RWPE2 (cell line): ENCODE results near the gene SNRK.

Source experiments
- ATAC-seq: fragments of 200-7000 bp; cut with Tn5 transposase; 3 replicates; pipeline ENCODE4 v1.9.1; 2021; ENCODE audit warnings: low read depth
- DNase-seq: peaks from one replicate; pipeline ENCODE4 v3.0.0-alpha.2; 2020; ENCODE audit warnings: low spot score
- H3K27ac ChIP-seq: fragments of 450-650 bp; 2 replicates; pipeline ENCODE4 v1.5.1; 2017; ENCODE audit warnings: mild to moderate bottlenecking; ENCODE audit not compliant: poor library complexity, severe bottlenecking
- H3K27me3 ChIP-seq: fragments of 250-450 bp; sonication (Bioruptor Pico); 2 replicates; pipeline ENCODE4 v1.5.1; 2021; ENCODE audit warnings: mild to moderate bottlenecking, moderate library complexity; ENCODE audit not compliant: insufficient read depth, poor library complexity, severe bottlenecking
- H3K36me3 ChIP-seq: fragments of 250-450 bp; sonication (Bioruptor Pico); 2 replicates; pipeline ENCODE4 v1.5.1; 2020; ENCODE audit warnings: low read depth, mild to moderate bottlenecking, moderate library complexity
- H3K4me1 ChIP-seq: fragments of 250-450 bp; sonication (Bioruptor Pico); 2 replicates; pipeline ENCODE4 v1.5.1; 2021; ENCODE audit warnings: mild to moderate bottlenecking, moderate library complexity; ENCODE audit not compliant: insufficient read depth, poor library complexity, severe bottlenecking
- H3K4me3 ChIP-seq: fragments of 250-450 bp; sonication (Bioruptor Pico); 2 replicates; pipeline ENCODE4 v1.5.1; 2021; ENCODE audit warnings: mild to moderate bottlenecking, moderate library complexity; ENCODE audit not compliant: severe bottlenecking
- H3K9me3 ChIP-seq: fragments of 250-450 bp; sonication (Bioruptor Pico); 2 replicates; pipeline ENCODE4 v1.5.1; 2021; ENCODE audit warnings: mild to moderate bottlenecking, moderate library complexity; ENCODE audit not compliant: severe bottlenecking
- TF ChIP-seq, protein P1 (sequence below): fragments of 450-650 bp; IDR thresholded peaks from one replicate; pipeline ENCODE4 v1.5.1; 2017; ENCODE audit warnings: mild to moderate bottlenecking, moderate library complexity; ENCODE audit not compliant: poor library complexity, severe bottlenecking

SNRK gene

DNA sequence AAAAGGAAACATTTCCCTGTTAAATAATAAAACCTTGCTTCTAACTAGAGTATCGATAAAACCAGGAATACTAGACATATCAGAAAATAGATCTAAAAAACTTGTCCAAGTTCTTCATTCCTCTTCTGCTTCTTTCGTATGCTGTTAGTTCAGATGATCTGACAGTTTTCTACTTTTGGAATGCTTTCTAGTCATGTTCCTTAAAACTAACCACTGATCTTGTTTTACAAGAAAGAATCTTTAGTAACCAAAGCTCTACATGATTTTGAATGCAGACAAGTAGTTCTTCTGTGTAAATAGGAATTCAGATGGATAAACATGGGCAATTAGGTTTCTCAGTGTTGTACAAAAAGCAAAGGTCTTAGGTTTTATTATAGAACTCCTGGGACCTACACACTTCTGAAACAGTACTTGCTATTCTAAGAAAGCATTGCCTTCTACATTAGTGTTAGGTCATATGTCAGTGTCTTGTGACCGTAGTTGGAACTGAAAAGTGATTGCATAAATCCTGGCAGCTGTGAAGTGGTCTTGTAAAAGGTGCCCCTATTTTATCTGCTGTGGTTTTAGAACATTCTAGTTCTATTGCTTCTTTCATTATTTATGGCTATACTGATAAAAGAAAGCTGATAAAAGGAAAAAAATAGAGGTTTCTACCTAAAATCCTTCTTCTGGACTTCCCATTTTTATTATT lies 40.7 kb downstream of the SNRK start:
- TF ChIP-seq, protein P1, sequence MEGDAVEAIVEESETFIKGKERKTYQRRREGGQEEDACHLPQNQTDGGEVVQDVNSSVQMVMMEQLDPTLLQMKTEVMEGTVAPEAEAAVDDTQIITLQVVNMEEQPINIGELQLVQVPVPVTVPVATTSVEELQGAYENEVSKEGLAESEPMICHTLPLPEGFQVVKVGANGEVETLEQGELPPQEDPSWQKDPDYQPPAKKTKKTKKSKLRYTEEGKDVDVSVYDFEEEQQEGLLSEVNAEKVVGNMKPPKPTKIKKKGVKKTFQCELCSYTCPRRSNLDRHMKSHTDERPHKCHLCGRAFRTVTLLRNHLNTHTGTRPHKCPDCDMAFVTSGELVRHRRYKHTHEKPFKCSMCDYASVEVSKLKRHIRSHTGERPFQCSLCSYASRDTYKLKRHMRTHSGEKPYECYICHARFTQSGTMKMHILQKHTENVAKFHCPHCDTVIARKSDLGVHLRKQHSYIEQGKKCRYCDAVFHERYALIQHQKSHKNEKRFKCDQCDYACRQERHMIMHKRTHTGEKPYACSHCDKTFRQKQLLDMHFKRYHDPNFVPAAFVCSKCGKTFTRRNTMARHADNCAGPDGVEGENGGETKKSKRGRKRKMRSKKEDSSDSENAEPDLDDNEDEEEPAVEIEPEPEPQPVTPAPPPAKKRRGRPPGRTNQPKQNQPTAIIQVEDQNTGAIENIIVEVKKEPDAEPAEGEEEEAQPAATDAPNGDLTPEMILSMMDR, result no peak
- Histone ChIP-seq H3K36me3 (peaks cover 5% of the 10 kb centered on the region; the same call in 1 of the 2 replicates), H3K4me3 (no peak overlapping the region), H3K4me1 (no peaks in the 10 kb centered on the region), H3K9me3 (no peaks in the 10 kb centered on the region), H3K27ac (no peak overlapping the region), H3K27me3 (no peaks in the 10 kb centered on the region)
- ATAC-seq, result no peak
- DNase-seq, result no peak

DNA sequence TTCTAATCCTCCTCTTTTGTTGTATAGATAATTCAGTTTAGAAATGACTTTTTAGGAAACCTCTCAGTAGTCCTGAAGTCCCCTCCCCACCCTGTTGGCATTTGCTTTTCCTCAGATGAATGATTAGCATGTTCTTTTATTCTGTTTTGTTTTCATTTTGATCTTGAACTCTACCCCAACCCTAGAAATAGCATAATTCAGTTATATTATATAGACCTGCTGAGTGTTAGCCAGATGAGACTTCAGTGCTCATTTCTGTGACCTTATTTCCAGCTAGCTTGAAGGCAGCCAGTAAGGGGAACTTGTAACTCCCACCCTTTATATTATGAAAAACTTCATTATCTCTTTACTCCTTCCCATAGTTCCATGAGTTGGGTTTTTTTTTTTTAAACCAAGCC lies 41.2 kb downstream of the SNRK start:
- ATAC-seq, result no peak
- Histone ChIP-seq H3K4me1 (no peaks in the 10 kb centered on the region), H3K36me3 (peaks cover 7% of the 10 kb centered on the region; the same call in 1 of the 2 replicates), H3K27ac (no peak overlapping the region), H3K27me3 (no peaks in the 10 kb centered on the region), H3K9me3 (no peaks in the 10 kb centered on the region), H3K4me3 (no peak overlapping the region)
- DNase-seq, result no peak
- TF ChIP-seq, protein P1, result no peak

DNA sequence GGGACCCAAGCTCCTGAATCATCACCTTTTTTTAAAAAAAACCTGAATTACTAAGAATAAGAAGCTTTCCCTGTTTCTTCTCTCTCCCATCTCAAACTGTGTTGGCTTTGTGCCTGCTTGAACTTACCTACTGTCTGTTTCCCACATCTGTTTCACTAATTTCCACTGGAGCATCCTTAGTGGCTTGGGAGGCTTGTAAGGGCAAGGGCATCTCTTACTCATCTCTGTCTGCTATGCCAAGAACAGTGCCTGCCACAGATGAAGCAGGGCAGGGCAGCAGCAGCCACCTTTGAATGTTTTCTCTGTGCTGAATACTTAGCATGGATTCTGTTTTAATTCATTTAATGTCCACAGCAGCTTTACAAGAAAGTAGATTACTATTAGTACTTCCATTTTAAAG lies 42.3 kb downstream of the SNRK start:
- Histone ChIP-seq H3K36me3 (peaks cover 10% of the 10 kb centered on the region), H3K27me3 (no peaks in the 10 kb centered on the region), H3K9me3 (no peaks in the 10 kb centered on the region), H3K4me1 (no peaks in the 10 kb centered on the region), H3K4me3 (no peak overlapping the region), H3K27ac (no peak overlapping the region)
- DNase-seq (no peak), ATAC-seq (peak; percentile 69; the same call in 2 of the 3 replicates)
- TF ChIP-seq, protein P1, result no peak

DNA sequence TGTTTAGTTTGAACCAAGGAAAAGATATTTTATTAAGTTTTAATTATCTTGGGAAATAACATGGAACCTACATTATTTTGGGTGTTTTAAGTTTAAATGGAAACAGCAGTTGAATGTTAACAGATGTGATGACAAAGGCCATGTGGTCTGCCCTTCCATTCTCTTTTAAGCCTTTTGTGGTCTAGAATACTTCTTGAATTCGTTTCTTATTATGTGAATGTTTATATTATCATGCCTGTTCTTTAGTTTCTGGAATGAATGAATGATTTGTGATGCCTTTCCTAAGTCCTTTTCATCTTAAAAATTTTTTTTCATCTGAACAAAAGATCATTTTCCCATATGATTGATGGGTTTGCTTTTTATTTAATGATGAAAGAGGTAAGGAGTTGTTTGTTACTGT lies 44.6 kb downstream of the SNRK start:
- peaks cover 29% of the 10 kb centered on the region for H3K36me3 ChIP-seq
- H3K27me3 ChIP-seq, result no peaks in the 10 kb centered on the region
- no peak for DNase-seq
- ATAC-seq, result no peak
- H3K27ac ChIP-seq, result no peak overlapping the region
- no peaks in the 10 kb centered on the region for H3K4me1 ChIP-seq
- TF ChIP-seq, protein P1, result no peak
- no peak overlapping the region for H3K4me3 ChIP-seq
- H3K9me3 ChIP-seq, result peaks cover 7% of the 10 kb centered on the region

DNA sequence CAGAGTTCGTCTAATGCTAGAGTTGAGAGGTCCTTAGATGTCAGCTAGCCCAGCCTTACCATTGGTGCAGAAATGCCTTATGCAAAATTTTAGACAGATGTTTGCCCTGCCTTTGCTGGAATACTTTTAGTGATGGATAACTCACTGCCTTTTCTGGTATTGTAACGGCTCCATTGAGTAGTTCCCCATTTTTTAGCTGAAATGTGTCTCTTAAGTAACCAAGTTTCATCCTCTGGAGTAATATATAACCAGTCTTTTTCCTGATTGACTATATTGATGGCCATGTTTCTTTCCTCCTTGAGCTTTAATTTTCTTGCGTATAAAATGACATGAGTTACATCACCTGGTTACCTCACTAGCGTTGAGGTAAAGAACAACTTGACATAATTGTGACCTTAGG lies 45.0 kb downstream of the SNRK start:
- H3K36me3 ChIP-seq, result peaks cover 33% of the 10 kb centered on the region
- ATAC-seq, result no peak
- no peak for DNase-seq
- H3K9me3 ChIP-seq, result peaks cover 7% of the 10 kb centered on the region
- TF ChIP-seq, protein P1, result no peak
- no peaks in the 10 kb centered on the region for H3K27me3 ChIP-seq
- no peak overlapping the region for H3K4me3 ChIP-seq
- no peak overlapping the region for H3K27ac ChIP-seq
- H3K4me1 ChIP-seq, result no peaks in the 10 kb centered on the region
